ENCODE results near the gene TRAF3IP1. TPM values are rescaled to one million over a fixed set of nuclear protein-coding genes. Genes with fewer than 3 reads are reported as not detected.

The TRAF3IP1 gene
- total RNA-seq, 1 donor from 2014 or later, result 21.7 TPM

DNA sequence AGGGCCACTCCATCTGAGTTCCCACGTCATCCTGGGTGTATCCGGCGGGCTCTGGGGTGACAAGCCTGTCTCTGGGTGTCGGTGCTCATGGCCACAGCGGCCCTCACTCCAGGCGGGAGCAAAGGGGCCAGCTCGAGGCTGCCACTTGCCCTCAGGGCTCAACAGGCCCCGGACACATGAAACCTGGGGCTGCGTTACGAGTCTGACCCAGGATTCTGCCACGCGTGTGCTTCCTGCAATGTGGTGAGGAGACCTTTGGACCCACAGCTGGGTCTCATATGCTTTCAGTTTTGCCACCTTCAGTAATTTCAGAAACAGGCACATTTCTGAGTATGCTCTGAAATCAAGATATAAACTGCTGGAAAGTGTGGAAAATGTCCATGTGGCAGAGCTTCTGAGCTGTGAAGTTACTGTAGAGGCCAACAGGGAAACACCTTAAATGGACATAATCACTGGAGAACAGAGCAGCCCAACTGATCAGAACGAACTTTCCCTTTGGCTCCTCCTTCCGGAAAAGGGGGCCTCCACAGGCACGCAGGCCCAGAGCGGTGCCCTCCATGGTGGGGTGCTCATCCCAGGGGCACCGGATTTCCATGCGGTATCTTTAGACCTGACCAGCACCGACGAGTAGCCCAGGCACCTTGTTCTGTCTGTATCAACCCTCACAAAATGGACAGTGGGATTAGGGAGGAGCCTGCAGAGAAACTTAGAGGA lies 46.0 kb upstream of the TRAF3IP1 start:
- Histone ChIP-seq H3K9me3 (no peaks in the 10 kb centered on the region), H3K36me3 (peaks cover 79% of the 10 kb centered on the region), H3K4me3 (no peak overlapping the region), H3K27ac (peak overlapping the region; percentile 6), H3K27me3 (ENCODE audit: low read depth) (no peaks in the 10 kb centered on the region), H3K4me1 (peaks cover 7% of the 10 kb centered on the region)
- DNase-seq, result peak; percentile 39
- TF ChIP-seq, protein P1, sequence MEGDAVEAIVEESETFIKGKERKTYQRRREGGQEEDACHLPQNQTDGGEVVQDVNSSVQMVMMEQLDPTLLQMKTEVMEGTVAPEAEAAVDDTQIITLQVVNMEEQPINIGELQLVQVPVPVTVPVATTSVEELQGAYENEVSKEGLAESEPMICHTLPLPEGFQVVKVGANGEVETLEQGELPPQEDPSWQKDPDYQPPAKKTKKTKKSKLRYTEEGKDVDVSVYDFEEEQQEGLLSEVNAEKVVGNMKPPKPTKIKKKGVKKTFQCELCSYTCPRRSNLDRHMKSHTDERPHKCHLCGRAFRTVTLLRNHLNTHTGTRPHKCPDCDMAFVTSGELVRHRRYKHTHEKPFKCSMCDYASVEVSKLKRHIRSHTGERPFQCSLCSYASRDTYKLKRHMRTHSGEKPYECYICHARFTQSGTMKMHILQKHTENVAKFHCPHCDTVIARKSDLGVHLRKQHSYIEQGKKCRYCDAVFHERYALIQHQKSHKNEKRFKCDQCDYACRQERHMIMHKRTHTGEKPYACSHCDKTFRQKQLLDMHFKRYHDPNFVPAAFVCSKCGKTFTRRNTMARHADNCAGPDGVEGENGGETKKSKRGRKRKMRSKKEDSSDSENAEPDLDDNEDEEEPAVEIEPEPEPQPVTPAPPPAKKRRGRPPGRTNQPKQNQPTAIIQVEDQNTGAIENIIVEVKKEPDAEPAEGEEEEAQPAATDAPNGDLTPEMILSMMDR (IDR thresholded peaks at IDR 0.05), result no peak
- intact Hi-C loops (cut with DNase I), result no loop called here
- no peak for ATAC-seq

DNA sequence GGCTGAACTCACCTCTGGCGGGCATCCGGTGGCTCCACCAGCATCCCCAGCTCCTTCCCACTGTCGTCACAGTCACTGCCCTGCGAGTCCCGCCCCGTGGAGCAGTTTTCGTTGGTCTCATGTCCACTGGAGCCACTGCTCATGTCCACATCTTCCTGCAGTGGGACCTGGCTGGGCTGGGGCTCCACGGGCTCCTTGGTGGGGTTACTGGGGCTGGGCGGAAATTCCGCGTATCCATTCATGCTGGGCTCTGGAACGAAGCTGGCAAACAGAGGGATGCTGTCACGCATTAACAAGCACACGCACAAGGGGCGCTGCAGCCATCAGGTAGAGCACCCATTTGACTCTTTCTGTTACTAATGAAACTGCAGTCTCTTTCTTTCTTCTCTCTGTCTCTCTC lies 42.6 kb upstream of the TRAF3IP1 start:
- peaks cover 20% of the 10 kb centered on the region for H3K4me1 ChIP-seq
- peaks cover 47% of the 10 kb centered on the region for H3K36me3 ChIP-seq
- H3K9me3 ChIP-seq, result no peaks in the 10 kb centered on the region
- TF ChIP-seq, protein P1 (IDR thresholded peaks at IDR 0.05), result no peak
- H3K4me3 ChIP-seq, result no peak overlapping the region
- intact Hi-C loops (cut with DNase I), result no loop called here
- no peaks in the 10 kb centered on the region for H3K27me3 ChIP-seq (ENCODE audit: low read depth)
- ATAC-seq, result no peak
- H3K27ac ChIP-seq, result no peak overlapping the region
- peak; percentile 43 for DNase-seq

DNA sequence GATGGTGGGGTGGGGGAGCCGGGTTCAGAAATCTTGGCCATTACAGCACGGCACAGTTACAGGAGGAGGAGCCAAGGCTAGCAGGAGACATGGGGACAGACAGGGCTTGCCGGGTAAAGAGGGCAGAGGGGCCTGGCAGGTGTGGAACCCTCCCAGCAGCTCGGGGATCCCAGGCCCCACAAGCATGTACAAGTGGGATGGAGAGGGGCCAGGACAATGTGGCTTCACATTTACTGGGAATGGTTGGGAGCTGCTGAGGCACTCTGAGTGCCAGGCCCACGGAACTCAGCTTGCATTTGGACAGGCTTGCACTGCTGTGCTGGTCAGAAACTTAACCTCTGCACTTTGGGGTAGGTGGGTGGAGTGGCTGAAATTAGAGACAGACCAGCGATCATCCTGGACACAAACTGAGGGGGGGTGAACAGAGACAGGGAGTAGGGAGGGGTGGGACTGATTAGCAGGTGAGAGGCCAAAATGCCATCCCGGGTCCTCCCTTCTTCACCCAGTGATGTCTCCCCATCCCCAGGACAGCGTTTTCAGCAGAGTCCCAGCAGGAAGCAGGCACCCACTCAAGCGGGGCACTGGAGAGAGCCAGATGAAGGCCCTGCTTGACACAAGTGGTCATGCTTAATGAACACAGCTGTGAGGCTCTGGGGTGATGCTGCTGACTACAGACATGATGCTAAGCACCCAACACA lies 41.5 kb upstream of the TRAF3IP1 start:
- Histone ChIP-seq H3K27me3 (ENCODE audit: low read depth) (no peaks in the 10 kb centered on the region), H3K36me3 (peaks cover 40% of the 10 kb centered on the region), H3K4me1 (peaks cover 25% of the 10 kb centered on the region), H3K4me3 (no peak overlapping the region), H3K9me3 (no peaks in the 10 kb centered on the region), H3K27ac (no peak overlapping the region)
- DNase-seq, result peak; percentile 28
- TF ChIP-seq, protein P1 (IDR thresholded peaks at IDR 0.05), result no peak
- intact Hi-C loops (cut with DNase I), result no loop called here
- ATAC-seq, result no peak

DNA sequence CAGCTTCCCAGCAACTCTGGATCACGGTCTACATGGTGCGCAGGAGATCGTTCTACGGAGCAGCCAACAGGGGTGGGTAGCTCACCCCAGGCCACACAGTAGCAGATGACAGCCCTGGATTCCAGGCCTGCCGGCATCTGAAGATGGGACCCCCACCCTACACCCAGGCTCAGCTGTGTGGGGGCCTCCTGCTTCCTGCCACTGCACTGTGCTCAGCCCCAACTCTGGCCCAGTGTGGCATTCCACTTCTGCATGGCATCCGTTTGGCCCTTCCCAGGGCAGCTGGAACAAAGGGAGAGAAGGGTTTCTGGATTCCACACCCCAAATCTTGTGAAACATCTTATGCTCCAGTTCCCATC lies 41.0 kb upstream of the TRAF3IP1 start:
- Histone ChIP-seq H3K27me3 (ENCODE audit: low read depth) (no peaks in the 10 kb centered on the region), H3K36me3 (peaks cover 35% of the 10 kb centered on the region), H3K4me3 (no peak overlapping the region), H3K9me3 (no peaks in the 10 kb centered on the region), H3K27ac (no peak overlapping the region), H3K4me1 (peaks cover 29% of the 10 kb centered on the region)
- intact Hi-C loops (cut with DNase I), result no loop called here
- peak; percentile 28 for DNase-seq
- no peak for ATAC-seq
- TF ChIP-seq, protein P1 (IDR thresholded peaks at IDR 0.05), result no peak

DNA sequence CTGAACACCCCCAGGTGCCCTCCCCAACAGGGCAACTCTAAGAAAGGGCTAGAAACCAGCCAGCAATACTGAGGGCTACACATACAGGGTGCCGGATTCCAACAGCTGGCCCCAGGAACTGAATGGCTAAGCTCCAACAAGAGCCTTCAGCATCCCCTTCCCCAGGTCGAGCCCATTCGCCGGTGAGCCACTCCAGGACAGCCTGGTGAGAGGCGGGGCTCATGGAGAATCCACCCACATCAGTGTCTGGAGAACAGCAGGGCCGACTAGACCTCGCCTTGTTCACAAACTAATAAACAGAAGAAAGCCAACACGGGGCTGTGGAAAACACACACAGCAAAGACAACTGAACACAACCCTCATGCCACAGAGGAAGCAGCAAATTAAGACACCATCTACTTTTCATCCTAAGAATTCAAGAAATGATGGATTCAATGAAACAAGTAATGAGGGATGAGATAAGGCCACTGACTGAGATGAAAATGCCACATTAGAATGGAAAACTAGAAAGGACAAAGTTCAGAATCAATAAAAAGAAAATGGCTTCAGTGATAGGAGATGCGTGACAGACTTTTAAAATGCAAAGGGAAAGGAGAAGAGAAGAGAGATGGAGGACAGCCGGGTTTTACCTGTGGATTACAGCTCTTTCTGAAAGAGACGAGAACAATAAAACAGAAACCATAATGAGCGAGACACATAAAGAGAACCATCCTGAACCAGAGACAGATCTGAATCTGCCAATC lies 40.1 kb upstream of the TRAF3IP1 start:
- Histone ChIP-seq H3K9me3 (no peaks in the 10 kb centered on the region), H3K36me3 (peaks cover 26% of the 10 kb centered on the region), H3K27me3 (ENCODE audit: low read depth) (no peaks in the 10 kb centered on the region), H3K4me1 (peaks cover 39% of the 10 kb centered on the region), H3K4me3 (no peak overlapping the region), H3K27ac (no peak overlapping the region)
- peak; percentile 41 for DNase-seq
- intact Hi-C loops (cut with DNase I), result no loop called here
- TF ChIP-seq, protein P1 (IDR thresholded peaks at IDR 0.05), result no peak
- no peak for ATAC-seq
